Activated CD4-positive, alpha-beta T cell treated with anti-CD3 and anti-CD28 coated beads, Interleukin-2, amount 50 U/mL, for 1 hour (primary cell): ENCODE data around the gene FBLN2.
A peak's percentile ranks its signal among the peaks of the same experiment; 100 is the strongest.

Experiments used
- DNase-seq: peaks from one replicate; pipeline ENCODE4 v3.0.0-alpha.2; 2020

FBLN2 gene

DNA sequence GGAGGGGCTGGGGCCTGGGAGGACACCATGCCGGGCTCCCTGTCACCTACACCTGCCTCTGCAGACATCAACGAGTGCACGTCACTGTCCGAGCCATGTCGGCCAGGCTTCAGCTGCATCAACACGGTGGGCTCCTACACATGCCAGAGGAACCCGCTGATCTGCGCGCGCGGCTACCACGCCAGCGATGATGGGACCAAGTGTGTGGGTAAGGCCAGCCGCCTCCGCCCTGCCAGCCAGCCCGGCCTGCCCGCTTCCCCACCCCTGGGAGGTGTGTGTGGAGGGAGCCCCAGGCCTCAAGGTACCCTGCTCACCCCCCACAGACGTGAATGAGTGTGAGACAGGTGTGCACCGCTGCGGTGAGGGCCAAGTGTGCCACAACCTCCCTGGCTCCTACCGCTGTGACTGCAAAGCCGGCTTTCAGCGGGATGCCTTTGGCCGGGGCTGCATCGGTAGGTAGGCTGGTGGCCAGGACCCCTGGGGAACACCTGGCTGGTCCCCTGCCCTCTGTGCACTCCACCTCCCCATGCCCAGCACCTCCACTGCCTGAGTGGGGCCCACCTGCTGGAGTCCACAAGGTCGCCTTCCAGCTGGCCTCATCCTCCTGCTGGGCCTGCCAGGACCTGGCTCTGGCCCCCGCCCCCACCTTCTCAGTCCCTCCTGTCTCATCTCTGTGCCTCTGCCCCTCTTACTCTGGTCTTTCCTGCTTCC is 80.1 kb downstream of the FBLN2 start:
- DNase-seq, result no peak

DNA sequence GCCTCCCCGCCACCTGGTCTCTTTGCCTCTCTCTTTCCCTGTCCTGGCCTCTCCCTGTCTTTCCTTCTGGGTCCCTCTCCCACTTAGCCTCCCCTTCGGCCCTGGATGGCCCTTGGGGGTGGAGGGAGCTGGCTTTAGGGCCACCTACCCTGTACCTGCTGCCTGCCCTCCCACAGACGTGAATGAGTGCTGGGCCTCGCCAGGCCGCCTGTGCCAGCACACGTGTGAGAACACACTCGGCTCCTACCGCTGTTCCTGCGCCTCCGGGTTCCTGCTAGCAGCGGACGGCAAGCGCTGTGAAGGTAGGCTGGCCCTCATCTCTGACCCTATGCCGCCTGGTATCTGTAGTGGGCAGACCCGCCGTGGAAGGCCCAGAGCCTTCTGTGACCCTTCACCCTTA is 80.7 kb downstream of the FBLN2 start:
- DNase-seq, result no peak

DNA sequence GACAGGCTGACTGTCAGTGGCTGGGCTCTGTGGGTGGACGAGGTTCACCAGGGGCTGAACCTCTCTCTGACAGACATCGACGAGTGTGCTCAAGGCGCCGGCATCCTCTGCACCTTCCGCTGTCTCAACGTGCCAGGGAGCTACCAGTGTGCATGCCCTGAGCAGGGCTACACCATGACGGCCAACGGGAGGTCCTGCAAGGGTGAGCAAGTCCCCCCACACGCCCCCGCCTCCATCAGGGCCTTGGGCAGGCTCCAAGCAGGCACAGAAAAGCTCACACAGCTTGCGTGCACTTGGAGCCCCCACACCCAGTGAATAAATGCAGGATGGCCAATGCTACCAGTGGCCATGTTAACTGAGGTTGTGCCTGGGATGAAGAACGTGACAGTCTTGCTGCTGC is 82.3 kb downstream of the FBLN2 start:
- no peak for DNase-seq

- DNase-seq, result no peak
Observed at GRCh38 chr3:13633176-13633575, 84.3 kb downstream of the FBLN2 start.

GRCh38 chr3:13634151-13634550 is 85.2 kb downstream of the FBLN2 start:
- no peak for DNase-seq

- DNase-seq, result no peak
Observed at GRCh38 chr3:13634615-13635014, 85.7 kb downstream of the FBLN2 start.

DNA sequence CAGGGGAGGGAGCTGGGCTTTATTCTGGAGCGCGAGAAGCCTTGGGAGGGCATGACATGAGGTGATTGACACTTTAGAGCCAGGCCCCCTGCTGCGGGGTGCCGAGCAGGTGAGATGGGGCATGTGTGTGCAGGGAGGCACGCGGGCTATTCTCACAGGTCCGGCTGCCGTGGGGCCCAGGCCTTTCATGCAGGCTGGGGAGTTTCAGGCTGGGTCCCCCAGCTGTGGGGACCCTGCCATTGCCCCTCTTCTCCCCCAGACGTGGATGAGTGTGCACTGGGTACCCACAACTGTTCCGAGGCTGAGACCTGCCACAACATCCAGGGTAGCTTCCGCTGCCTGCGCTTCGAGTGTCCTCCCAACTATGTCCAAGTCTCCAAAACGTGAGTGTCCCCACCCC is 87.3 kb downstream of the FBLN2 start:
- DNase-seq, result no peak

DNA sequence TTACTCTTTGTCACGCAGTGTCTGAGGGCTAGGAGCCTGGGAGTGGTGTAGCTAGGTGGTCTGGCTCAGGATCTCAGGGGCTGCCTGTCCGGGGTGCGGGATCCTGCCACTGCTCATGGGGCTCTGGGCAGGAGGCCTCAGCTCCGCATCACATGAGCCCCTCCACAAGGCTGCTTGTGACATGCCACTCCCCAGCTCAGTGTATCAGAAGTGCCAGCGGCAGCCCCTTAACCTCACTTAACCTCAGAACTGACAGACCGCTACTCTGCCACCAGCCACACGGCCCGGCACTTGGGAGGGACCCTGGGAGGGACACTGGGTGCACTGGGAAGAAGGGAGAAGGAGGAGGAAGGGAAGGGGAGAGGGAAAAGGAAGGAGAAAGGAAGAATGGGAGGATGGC is 87.9 kb downstream of the FBLN2 start:
- DNase-seq, result no peak

DNA sequence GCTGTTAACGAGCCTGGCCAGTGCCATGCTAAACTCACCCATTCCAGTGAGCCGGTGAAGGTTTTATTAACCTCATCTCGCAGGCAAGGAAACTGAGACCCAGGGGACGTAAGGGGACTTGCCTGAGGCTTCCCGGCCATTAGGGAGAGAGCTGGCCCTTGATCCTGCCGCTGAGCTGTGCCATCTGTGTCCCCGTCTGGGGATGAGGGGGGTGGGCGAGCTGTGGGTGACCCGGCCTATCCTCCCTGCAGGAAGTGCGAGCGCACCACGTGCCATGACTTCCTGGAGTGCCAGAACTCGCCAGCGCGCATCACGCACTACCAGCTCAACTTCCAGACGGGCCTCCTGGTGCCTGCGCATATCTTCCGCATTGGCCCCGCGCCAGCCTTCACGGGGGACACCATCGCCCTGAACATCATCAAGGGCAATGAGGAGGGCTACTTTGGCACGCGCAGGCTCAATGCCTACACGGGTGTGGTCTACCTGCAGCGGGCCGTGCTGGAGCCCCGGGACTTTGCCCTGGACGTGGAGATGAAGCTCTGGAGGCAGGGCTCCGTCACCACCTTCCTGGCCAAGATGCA is 88.5 kb downstream of the FBLN2 start:
- DNase-seq, result no peak

GRCh38 chr3:13637953-13638352 is 89.0 kb downstream of the FBLN2 start:
- no peak for DNase-seq

- DNase-seq, result no peak
Observed at GRCh38 chr3:13638927-13639326, 90.0 kb downstream of the FBLN2 start.

DNA sequence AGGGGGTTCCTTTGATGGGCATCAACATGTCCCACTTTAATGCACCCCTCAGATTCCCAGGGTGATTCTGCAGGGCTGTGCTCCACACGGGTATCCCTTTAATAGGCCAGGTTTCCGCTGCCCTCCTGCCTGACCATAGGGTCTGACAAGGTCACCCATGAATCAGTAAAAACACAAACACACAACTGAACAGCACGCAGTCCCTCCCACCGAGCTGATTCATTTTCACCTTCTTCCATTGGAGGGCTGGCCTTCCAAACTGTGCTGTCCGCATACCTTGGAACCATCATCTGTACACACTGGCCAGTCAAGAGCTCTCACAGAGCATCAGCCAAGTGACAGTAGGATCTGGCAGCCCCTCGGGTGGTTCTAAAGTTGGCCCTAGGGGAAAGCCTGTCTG is 93.7 kb downstream of the FBLN2 start:
- DNase-seq, result no peak

GRCh38 chr3:13644341-13645117 is 95.6 kb downstream of the FBLN2 start:
- DNase-seq, result no peak

- no peak for DNase-seq
Observed at GRCh38 chr3:13645801-13646637, 97.1 kb downstream of the FBLN2 start.

GRCh38 chr3:13647298-13648059 is 98.6 kb downstream of the FBLN2 start:
- DNase-seq, result no peak

DNA sequence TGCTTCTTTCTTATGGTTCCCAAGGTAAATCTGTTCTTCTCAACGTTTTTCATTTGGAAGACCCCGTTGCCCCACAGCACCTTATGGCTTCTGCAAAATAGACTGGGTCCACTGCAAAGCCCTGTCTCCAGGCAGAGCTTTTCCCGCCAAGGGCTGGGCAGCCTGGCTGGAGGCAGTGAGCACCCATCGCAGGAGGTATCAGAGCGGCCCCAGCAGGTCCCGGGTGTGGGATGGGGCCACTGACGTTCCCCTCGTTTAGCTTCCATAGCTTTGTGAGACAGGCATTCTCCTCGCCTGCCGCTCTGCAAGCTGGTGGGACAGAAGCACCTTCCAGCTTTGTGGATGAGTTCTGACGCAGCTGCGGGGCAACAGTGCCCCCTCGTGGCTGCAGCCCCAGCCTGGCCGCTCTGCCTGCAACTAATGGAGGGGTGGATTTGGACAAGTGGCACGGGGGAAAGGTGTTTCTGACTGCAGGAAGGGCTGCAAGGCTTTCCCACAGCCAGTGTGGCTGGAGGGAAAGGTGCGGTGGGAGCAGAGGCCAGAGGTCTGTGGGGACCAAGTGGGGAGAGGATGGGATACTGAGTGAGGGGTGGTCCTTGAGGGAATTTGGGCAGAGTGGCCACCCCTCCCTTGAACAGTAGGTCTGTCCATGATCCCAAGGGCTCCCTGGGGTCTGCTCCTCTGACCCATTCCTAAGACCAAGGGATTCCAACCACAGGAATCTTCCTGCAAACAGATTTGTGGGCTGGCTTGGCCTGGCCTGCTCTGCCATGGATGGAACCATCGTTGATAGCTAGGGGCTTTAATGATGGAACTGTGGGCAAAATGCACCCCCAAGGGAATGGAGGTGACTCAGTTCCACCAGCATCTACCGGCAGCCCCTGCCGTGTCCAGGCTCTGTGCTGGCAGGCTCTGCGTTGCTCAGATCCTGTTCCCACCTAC is 99.4 kb downstream of the FBLN2 start:
- peak; percentile 76 for DNase-seq

DNA sequence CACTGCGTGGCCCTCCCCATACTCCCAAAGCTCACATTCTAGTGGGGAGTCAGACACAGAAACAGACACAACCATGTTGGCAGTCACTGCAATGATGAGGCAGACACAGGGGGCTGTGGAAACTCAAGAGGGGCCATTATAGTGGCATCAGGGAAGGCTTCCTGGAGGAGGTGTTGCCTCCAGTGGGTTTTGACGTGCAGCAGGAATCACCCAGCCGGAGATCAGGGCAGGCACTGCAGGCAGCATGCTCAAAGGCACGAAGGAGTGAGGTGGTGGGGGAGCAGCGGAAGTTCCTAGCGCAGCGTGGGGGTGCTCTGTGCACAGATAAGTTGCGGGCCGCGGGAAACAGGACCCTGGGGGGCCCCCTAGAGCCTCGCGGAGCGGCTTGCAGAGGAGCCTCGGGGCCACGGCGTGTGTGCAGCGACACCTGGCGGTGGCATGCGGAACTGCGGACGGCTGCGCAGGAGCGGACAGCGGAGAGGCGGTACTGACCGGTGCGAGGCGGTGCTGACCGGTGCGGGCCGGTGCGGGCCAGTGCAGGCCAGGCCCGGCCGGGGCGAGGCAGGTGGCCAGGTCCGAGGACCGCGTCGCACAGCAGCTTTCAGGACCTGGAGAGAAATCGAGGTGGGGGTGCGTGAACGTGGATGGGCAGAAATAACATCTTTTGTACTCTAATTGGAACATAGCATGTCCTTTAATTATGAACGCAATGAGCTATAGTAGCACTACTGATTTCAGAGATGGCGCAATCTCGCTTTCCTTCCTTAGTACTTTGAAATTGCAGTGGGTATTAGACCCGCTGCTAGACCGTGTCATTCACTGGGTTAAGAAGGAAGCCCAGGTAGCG is 101.5 kb downstream of the FBLN2 start:
- peak; percentile 76 for DNase-seq

DNA sequence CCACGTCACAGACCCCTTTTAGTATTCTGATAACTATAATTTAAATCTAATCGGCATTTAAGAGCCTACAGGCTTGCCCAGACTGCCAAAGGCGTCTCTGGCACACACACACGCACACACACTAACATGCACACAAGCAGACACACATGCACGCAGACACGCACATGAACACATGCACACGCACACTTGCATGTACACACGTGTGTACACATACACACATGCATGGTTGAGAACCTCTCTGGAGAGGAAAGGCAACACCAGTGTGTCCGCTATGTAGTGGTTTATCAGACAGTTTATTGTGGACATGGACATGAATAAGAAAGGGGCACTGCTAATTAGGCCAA is 102.1 kb downstream of the FBLN2 start:
- DNase-seq, result no peak

DNA sequence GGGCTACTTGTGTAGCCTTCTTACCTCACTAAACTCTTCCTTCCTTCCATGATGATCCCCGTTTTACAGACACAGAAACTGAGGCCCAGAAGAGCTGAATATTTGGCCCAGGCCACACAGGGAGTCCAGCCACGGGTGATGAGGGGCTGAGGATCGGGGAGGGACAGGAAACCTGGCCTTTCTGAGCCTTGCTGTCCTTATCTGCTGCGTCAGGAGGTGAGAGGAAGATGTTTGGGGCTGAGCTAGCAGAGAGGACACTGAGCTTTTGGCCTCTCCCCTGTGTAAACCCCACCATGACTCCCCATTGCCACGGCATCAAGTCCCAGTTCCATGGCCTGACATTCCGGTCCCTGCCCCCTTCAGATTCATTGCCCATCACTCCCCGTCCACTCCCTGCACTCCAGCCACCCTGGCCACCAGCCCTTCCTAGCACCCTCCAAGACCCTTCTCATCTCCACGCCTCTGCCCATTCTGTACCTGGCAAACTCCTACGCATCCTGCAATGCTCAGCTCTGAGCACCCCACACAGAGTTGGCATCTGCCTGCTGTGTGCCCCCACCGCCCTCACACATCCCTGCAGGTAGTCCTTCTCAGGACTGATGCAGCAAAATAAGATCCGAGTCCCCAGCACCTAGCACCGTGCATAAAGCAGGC is 103.0 kb downstream of the FBLN2 start:
- no peak for DNase-seq

- no peak for DNase-seq
Observed at GRCh38 chr3:13652728-13653127, 103.8 kb downstream of the FBLN2 start.
